Activated CD8-positive, alpha-beta memory T cell treated with anti-CD3 and anti-CD28 coated beads for 1 hour (primary cell): ENCODE results near the gene SDR9C7.
"Not testable (repeated sequence)": the region's sequence is repeated elsewhere in the genome, so short reads cannot be mapped to it uniquely, and the experiment has no call there.

ENCODE experiments used
- DNase-seq, 2 donors: peaks; one replicate each; pipeline ENCODE4 v3.0.0-alpha.2; 2020; ENCODE audit warnings: low read depth in 1 of 2; ENCODE audit errors: extremely low read depth in 1 of 2

The SDR9C7 gene

DNA sequence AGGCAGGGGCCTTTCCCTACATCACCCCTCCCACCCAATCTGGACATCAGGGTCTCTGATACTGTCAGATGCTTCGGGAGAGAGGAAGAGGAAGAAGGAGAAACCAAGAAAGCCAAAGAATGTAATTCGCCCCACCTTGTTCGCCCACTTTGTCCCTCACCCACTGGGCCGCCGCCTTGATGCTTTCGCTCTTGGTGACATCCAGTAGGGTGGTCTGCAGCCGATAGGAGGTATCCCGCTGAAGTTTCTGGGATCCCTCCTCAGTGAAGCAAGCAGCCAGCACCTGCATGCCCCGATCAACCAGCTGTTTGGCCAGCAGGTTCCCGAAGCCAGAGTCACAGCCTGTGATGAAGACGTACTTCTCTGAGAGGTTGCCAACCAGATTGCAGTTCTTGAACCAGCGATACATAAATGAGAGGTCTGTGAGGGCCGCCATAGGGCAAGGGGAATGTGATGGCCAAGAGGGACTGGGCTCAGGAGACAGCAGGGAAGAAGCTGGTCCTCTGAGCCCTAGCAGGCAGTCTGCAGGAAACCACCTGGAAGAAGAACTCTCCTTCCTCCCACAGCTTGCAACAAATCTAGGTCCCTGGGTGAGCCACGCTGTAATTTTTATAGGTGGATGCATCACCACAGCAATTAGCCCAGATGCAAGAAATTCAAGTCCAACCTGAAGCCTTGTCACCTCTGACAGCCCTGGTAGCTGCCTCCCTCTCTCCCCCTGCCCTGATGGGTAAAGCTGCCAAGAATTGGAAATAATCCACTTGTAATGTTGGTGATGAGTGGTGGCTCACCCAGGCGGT, at the start of gene SDR9C7:
Gene SDR9C7, minus strand, starts transcription at position 583 of the 800 bp plus-strand sequence. Its CDS starts 147 bp downstream, at position 436.
- no peak for DNase-seq

DNA sequence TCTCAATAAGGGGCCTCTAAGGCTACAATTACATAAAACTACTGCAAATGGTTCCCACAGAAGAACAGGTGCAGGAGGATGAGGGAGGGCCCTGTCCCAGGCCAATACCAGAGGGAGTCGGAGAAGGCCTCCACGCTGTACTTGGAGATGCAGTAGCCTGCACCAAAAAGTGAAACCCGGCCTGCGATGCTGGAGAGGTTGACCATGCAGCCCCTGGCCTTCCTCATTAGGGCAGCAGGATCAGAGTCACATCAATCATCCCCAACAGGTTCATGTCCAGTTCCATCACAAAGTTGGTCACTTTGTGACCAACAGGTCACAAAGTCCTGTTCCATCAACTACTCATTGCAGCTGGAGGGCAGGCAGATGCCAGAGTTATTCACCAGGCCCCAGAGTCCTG, 49.2 kb upstream of the SDR9C7 start:
- no peak for DNase-seq

DNA sequence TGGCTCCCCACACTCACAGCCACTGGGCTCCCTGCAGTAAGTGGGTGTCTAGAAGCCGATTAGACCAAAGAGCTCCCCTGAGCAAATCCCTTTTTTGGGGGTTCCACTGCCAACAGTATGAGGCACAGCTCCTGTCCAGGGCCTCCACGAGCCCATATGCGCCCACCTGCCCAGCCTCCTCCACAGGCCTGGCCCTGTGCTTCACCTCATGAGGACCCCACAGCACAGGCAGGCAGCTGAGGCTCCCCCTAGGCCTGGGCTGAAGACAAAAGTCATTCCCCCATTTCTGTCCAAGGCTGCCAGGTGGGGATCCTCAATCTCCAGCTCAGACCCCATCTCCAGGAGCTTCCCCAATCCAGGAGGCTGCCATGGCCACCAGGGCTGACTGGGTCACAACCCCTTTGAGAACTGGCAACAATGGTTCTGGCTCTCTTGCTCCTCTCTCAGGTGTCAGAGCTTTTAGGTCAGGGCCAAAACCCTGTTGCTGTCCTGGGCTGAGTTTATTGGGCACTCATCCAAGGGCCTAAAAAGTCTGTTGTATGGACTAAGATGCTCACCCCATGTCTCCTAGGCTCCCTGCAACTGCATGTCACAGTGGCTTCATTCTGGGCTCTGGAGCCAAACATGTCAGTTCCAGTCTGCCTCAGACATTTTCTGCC, 48.5 kb upstream of the SDR9C7 start:
- not testable (repeated sequence) for DNase-seq

DNA sequence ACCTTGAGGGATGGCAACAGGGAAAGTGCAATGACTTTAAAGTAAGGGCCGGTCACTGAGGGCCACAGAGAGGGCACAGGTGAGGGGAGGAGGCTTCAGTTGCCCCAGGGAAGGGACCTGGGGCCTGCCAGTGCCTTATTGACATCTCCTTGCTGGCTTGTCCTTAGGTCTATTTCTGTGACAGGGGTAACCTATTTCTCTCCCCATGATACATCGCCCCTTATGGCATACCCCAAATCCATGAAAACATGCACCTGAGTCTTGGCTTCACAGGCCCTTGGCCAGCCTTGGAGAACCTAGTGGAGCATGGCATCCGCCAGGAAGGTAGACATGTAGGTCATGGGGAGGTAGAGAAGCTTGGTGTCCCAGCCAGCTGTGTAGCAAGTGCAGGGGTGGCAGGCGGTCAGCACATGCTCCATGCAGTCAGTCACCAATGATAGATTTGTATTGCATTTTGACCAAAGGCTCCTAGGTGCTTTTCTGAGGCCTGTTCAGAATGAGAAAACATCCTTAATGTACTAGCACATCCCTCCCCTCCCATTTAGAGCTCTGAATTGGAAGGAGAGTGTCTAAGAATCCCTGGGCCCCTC, 46.8 kb upstream of the SDR9C7 start:
- DNase-seq: no peak

DNA sequence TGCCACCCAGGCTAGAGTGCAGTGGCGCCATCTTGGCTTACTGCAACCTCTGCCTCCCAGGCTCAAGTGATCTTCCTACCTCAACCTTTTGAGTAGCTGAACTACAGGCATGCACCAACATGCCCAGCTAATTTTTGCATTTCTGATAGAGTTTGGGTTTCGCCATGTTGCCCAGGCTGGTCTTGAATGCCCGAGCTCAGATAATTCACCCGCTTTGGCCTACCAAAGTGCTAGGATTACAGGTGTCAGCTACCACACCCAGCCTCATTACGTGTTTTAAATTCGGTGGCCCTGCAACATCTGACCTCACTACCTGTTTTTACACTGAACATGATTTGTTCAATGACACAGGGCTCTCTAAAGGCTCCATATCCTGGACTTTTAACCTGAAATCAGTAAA, 46.1 kb upstream of the SDR9C7 start:
- DNase-seq: no peak

DNA sequence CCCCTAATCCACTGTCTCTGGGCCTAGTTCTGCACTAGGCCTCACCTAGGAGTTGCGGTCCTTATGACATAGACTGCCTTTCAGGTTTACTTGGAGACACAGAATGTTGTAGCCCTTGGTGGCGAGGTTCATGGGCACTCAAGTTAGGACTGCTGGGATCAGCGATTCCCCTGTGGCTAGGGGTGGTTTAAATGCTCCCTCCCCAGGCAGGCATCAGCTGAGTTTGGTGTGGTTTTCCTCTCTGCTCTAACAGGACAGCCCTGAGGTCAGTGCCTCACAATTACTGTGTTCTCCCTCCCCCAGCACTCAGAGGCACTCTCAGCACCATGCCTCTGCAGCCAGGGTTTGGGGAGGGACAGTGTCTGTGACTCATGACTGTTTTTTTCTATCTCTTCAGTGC, 45.4 kb upstream of the SDR9C7 start:
- no peak for DNase-seq

DNA sequence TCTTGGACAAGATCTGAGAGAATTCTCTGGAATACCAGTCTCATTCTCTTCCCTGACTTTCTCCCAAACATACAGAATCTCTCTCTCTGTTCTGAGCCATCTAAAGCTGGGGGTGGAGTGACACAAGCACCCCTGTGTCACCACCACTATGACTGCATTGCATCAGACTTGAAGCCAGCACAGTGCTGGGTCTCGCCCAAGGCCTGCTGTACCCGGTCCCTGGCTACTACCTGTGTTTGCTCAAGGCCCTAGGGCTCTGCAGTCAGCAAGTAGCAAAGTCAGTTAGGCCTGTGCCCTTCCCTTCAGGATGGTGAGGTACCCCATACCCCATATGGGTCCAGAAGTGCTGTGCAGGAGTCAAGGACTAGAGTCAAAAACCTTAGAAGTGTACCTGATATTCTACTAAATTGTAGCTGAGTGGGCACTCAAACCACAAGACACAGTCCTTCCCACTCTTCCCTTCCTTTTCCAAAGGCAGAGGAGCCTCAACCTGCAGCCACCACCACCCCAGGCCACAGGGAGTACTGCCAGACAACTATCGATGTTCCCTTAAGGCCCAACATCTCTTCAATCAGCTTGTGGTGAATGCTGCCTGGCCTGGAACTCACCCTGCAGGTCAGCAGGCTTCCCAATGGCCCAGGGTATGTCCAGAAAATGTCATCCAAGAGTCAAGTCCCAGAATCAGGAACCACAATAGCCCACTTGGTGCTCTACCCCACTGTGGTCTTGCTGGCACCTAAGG, 44.4 kb upstream of the SDR9C7 start:
- DNase-seq: no peak

DNA sequence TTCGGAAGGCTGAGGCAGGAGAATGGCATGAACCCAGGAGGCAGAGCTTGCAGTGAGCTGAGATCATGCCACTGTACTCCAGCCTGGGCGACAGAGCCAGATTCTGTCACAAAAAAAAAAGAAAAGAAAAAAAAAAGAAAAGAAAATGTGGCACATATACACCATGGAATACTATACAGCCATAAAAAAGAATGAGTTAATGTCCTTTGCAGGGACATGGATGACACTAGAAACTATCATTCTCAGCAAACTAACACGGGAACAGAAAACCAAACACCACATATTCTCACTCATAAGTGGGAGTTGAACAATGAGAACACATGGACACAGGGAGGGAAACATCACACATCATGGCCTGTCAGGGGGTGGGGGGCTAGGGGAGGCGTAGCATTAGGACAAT, 43.2 kb upstream of the SDR9C7 start:
- DNase-seq: not testable (repeated sequence)

DNA sequence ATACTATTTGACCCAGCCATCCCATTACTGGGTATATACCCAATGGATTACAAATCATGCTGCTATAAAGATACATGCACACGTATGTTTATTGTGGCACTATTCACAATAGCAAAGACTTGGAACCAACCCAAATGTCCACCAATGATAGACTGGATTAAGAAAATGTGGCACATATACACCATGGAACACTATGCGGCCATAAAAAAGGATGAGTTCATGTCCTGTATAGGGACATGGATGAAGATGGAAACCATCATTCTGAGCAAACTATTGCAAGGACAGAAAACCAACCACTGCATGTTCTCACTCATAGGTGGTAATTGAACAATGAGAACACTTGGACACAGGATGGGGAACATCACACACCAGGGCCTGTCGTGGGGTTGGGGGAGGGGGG, 40.0 kb upstream of the SDR9C7 start:
- DNase-seq: not testable (repeated sequence)

DNA sequence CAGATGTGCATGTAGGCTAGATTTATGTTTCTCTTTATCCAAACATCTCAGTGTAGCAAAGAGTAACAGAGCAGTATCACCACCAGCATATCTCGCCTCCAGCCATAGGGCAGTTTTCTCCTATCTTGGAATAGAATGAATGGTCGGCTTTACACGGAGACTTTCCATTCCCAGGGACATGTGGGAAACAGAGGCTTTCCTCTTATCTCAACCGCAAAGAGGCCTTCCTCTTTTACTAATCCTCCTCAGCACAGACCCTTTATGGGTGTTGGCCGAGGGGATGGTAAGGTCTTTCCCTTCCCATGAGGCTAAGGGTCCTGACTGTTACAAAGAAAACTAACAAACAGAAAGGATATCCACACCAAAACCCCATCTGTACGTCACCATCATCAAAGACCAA, 34.7 kb upstream of the SDR9C7 start:
- DNase-seq: not testable (repeated sequence)

DNA sequence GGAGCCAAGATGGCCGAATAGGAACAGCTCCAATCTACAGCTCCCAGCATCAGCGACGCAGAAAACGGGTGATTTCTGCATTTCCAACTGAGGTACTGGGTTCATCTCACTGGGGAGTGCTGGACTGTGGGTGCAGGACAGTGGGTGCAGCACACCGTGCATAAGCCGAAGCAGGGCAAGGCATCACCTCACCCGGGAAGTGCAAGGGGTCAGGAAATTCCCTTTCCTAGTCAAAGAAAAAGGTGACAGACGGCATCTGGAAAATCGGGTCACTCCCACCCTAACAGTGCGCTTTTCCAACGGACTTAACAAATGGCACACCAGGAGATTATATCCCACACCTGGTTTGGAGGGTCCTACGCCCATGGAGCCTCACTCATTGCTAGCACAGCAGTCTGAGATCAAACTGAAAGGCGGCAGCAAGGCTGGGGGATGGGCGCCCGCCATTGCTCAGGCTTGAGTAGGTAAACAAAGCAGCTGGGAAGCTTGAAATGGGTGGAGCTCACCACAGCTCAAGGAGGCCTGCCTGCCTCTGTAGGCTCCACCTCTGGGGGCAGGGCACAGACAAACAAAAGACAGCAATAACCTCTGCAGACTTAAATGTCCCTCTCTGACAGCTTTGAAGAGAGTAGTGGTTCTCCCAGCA, 31.9 kb upstream of the SDR9C7 start:
- DNase-seq: not testable (repeated sequence)

DNA sequence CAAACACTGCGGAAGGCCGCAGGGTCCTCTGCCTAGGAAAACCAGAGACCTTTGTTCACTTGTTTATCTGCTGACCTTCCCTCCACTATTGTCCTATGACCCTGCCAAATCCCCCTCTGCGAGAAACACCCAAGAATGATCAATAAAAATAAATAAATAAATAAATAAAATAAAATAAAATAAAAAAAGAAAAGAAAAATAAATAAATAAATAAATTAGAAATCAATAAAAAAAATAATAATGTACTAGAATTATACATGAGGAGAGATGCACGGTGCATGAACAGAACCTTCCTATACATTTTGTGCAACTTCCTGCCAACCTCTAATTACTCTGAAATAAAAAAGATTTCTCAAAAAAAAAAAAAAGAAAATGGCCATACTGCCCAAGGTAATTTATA, 30.9 kb upstream of the SDR9C7 start:
- not testable (repeated sequence) for DNase-seq

DNA sequence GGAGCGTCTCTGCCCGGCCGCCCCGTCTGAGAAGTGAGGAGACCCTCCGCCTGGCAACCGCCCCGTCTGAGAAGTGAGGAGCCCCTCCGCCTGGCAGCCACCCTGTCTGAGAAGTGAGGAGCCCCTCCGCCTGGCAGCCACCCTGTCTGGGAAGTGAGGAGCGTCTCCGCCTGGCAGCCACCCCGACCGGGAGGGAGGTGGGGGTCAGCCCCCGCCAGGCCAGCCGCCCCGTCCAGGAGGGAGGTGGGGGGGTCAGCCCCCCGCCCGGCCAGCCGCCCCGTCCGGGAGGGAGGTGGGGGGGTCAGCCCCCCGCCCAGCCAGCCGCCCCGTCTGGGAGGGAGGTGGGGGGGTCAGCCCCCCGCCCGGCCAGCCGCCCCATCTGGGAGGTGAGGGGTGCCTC, 29.3 kb upstream of the SDR9C7 start:
- DNase-seq: not testable (repeated sequence)

DNA sequence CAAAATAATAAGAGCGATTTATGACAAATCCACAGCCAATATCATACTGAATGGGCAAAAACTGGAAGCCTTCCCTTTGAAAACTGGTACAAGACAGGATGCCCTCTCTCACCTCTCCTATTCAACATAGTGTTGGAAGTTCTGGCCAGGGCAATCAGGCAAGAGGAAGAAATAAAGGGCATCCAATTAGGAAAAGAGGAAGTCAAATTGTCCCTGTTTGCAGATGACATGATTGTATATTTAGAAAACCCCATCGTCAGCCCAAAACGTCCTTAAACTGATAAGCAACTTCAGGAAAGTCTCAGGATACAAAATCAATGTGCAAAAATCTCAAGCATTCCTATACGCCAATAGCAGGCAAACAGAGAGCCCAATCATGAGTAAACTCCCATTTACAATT, 28.0 kb upstream of the SDR9C7 start:
- not testable (repeated sequence) for DNase-seq

DNA sequence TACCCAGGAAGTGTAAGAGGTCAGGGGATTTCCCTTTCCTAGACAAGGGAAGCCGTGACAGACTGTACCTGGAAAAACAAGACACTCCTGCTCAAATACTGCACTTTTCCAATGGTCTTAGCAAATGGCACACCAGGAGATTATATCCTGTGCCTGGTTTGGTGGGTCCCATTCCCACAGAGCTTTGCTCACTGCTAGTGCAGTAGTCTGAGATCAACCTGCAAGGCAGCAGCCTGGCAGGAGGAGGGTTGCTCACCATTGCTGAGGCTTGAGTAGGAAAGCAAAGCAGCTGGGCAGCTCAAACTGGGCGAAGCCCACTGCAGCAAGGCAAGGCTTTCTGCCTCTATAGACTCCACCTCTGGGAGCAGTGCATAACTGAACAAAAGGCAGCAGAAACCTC, 24.2 kb upstream of the SDR9C7 start:
- DNase-seq: no peak

DNA sequence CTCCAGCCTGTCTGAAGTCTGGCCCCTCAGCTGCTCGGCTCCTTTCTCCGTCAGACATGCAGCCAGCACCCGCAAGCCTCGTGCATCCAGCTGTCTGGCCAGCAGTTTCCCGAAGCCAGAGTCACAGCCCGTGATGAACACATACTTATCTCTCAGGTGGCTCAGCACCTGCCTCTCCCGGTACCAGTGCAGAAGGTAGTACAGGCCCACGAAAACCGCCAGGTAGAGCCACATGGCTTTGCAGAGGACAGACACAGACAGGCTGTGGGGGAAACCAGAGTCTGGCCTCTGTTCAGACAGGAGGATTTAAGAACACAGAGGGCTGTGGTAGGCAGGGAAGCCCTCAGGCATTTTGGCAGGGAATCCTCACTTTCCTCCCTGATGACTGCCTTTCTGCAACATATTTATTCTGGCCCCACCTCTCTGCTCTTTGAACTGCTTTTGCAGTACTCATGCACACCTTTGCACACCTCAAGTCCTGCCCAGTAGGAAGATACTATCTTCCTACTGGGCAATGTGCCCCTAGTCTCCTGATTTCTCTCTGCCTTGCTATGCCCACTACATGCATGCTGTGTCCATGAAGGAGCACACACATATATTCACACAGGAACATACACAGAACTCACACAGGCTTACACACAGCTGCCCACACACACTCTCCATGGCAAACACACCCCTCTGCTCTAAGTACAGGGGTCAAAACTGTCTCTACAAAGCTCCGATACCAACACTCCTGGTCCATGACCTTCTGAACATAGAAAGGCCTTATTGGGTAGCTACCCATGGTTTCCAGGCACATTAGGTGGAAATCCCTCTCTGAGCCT, 23.2 kb upstream of the SDR9C7 start, which contains the start of gene RDH16:
Gene RDH16, minus strand, starts transcription at position 380 of the 824 bp plus-strand sequence. Its CDS starts 146 bp downstream, at position 234.
- no peak for DNase-seq

DNA sequence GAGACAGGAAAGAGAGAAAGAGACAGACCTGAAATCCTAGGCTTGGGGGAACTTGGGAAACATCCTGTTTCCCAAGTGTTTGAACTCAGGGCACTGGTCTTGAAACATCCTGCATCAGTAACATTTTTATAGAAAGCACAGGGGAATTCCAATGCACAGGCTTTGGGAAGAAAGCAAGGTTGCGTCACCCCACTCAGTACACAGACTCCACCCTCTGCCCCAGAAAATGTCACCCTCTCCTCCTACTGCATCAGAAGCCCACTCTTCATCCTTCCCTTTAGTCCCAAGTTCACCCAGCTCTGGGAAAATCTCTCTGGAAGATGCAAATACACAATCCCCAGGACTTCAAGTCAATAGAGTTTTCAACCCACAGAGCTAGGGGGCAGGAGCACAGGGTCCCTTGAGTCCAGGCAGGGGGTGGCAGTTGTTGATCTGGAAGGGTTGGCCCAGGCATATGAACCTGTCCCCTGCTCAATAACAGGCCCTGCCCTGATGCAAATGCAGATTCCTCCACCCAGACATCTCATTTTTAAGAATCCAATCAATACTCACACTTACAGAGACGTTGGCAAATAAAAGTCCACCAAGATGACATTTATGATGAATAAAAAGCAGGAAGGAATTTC, 21.5 kb upstream of the SDR9C7 start:
- DNase-seq: no peak

DNA sequence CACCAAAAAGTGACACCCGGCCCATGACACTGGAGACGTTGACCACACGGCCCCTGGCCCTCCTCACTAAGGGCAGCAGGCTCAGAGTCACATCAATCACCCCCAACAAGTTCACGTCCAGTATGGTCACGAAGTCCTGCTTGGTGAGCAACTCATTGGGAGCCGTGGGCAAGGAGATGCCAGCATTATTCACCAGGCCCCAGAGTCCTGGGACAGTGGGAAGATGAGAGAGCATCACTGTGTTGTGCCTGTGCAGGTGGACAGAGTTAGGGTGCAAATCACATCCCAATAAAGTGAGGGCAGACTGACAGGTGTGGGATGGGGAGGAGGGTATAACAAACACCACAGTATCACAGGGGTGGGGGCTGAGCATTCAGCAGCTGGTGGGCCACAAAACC, 20.7 kb upstream of the SDR9C7 start:
- DNase-seq: no peak
